ENCODE data around the gene PDYN.

GRCh38 chr20:2005359-2005758 is 11.5 kb upstream of the PDYN start:
- no peak for TF ChIP-seq POLR2A (IDR thresholded peaks at IDR 0.05; ENCODE audit: low read depth)
- TF ChIP-seq CTCF (IDR thresholded peaks at IDR 0.05) = no peak
- no peak for TF ChIP-seq POLR2AphosphoS5 (IDR thresholded peaks at IDR 0.05)
- no peak for TF ChIP-seq EP300 (IDR thresholded peaks at IDR 0.05)

All from esophagus muscularis mucosa (tissue), 4 donors.